ENCODE results near the gene RBMS1. TPM values are rescaled to one million over a fixed set of nuclear protein-coding genes. Genes with fewer than 3 reads are reported as not detected.

RBMS1 gene
- total RNA-seq, 1 donor from 2014 or later, result 102 TPM

GRCh38 chr2:160299540-160299939 lies 194.1 kb downstream of the RBMS1 start:
- Histone ChIP-seq H3K36me3 (peaks cover 78% of the 10 kb centered on the region), H3K27me3 (no peaks in the 10 kb centered on the region), H3K4me1 (peaks cover 13% of the 10 kb centered on the region), H3K4me3 (no peak overlapping the region), H3K9me3 (no peaks in the 10 kb centered on the region), H3K27ac (no peak overlapping the region)
- TF ChIP-seq, protein P1, sequence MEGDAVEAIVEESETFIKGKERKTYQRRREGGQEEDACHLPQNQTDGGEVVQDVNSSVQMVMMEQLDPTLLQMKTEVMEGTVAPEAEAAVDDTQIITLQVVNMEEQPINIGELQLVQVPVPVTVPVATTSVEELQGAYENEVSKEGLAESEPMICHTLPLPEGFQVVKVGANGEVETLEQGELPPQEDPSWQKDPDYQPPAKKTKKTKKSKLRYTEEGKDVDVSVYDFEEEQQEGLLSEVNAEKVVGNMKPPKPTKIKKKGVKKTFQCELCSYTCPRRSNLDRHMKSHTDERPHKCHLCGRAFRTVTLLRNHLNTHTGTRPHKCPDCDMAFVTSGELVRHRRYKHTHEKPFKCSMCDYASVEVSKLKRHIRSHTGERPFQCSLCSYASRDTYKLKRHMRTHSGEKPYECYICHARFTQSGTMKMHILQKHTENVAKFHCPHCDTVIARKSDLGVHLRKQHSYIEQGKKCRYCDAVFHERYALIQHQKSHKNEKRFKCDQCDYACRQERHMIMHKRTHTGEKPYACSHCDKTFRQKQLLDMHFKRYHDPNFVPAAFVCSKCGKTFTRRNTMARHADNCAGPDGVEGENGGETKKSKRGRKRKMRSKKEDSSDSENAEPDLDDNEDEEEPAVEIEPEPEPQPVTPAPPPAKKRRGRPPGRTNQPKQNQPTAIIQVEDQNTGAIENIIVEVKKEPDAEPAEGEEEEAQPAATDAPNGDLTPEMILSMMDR (IDR thresholded peaks at IDR 0.05), result no peak
- no peak for DNase-seq
- intact Hi-C loops (cut with DNase I), result no loop called here
- ATAC-seq, result peak; percentile 19

DNA sequence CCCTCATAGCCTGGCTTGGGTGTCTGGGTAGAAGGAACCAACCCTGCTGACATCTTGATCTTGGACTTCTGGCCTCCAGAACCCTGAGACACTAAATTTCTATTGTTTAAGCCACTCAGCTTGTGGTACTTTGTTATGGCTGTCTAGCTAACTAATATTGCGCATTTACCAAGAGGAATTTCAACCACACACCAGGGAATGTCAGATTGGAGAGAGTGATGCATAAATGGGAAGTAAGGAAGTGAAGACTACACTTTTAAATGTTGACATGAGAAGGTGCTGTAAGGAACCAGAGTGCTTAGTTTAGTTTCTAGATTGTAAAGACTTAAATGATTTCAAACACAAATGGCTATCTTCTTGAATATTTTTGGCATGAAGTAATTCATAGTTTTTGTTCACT lies 194.6 kb downstream of the RBMS1 start:
- intact Hi-C loops (cut with DNase I), result no loop called here
- TF ChIP-seq, protein P1 (IDR thresholded peaks at IDR 0.05), result no peak
- ATAC-seq (no peak), DNase-seq (no peak)
- peaks cover 78% of the 10 kb centered on the region for H3K36me3 ChIP-seq
- H3K4me1 ChIP-seq, result peaks cover 19% of the 10 kb centered on the region
- H3K27ac ChIP-seq, result no peak overlapping the region
- no peak overlapping the region for H3K4me3 ChIP-seq
- H3K27me3 ChIP-seq, result no peaks in the 10 kb centered on the region
- no peaks in the 10 kb centered on the region for H3K9me3 ChIP-seq

DNA sequence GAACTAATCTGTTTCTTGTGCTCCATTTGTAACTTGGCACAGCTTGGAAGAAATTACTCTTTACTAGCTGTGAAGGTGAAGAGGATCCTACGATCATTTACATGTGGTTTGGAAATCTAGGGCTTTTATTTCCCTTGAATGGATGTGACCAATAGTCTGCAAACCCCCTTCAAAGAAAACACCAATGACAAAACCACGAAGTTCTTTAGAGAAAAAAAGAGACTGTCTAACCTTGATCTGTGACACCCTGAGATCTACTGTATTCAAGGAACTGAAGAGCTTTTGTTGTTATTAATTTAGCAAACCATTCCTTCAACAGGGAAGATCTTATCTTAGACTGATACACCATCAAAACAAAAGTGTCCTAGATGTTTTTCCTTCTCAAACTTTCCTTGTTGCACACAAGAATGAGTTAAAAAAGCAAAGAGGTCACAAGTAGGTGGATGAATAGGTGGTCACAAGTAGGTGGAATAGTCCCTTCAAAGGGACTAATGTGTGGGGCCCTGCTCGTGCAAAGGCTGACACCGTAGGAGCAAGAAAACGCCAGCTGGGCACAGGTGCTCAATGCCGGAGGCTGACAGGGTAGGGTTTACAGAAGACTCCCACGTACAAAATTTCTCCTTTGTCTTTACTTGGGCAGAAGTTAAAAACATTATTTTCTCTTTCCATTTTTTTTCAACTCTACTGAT lies 197.9 kb downstream of the RBMS1 start:
- H3K4me1 ChIP-seq, result peaks cover 42% of the 10 kb centered on the region
- H3K9me3 ChIP-seq, result no peaks in the 10 kb centered on the region
- no peak for DNase-seq
- H3K27ac ChIP-seq, result no peak overlapping the region
- TF ChIP-seq, protein P1 (IDR thresholded peaks at IDR 0.05), result no peak
- H3K36me3 ChIP-seq, result peaks cover 53% of the 10 kb centered on the region
- ATAC-seq, result no peak
- intact Hi-C loops (cut with DNase I), result no loop called here
- H3K4me3 ChIP-seq, result no peak overlapping the region
- H3K27me3 ChIP-seq, result no peaks in the 10 kb centered on the region

DNA sequence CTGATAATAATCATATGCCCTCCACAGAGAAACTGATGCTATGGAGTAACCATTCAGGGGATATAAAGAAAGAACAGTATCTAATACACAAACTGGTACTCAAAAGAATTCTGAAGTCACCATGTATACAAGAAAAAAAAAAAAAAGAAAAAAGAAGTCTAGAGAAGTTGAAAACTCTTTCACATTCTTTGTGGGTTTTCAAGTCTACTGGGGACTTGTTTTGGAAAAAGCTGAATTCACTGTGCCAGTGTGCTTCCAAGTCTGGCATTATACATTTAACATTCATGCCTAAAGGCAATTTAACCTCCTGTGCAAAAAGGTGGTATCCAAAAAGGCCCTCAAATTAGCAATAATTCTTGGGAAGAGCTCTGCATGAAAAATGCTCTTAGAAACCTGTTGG lies 198.7 kb downstream of the RBMS1 start:
- TF ChIP-seq, protein P1 (IDR thresholded peaks at IDR 0.05), result no peak
- H3K4me3 ChIP-seq, result no peak overlapping the region
- H3K36me3 ChIP-seq, result peaks cover 46% of the 10 kb centered on the region
- ATAC-seq, result no peak
- no peak for DNase-seq
- no peaks in the 10 kb centered on the region for H3K27me3 ChIP-seq
- intact Hi-C loops (cut with DNase I), result no loop called here
- H3K27ac ChIP-seq, result no peak overlapping the region
- peaks cover 50% of the 10 kb centered on the region for H3K4me1 ChIP-seq
- H3K9me3 ChIP-seq, result no peaks in the 10 kb centered on the region

- no peaks in the 10 kb centered on the region for H3K27me3 ChIP-seq
- H3K9me3 ChIP-seq, result no peaks in the 10 kb centered on the region
- intact Hi-C loops (cut with DNase I), result no loop called here
- ATAC-seq, result peak; percentile 78
- TF ChIP-seq, protein P1 (IDR thresholded peaks at IDR 0.05), result no peak
- peaks cover 40% of the 10 kb centered on the region for H3K36me3 ChIP-seq
- H3K27ac ChIP-seq, result peak overlapping the region; percentile 39
- DNase-seq, result no peak
- peaks cover 55% of the 10 kb centered on the region for H3K4me1 ChIP-seq
- H3K4me3 ChIP-seq, result no peak overlapping the region
These were observed 199.2 kb downstream of the RBMS1 start for GRCh38 chr2:160294339-160294803.

Data from upper lobe of right lung (tissue), 1 donor.